Measurements from ENCODE around the gene PIK3CD. TPM values are rescaled to one million over a fixed set of nuclear protein-coding genes. Genes with fewer than 3 reads are reported as not detected.

The PIK3CD gene
- total and polyA plus RNA-seq, 2 of the 8 experiments (the other 6 are each of a cell fraction or from before 2014, with no cell fraction given) = 20.6 to 24.1 TPM

DNA sequence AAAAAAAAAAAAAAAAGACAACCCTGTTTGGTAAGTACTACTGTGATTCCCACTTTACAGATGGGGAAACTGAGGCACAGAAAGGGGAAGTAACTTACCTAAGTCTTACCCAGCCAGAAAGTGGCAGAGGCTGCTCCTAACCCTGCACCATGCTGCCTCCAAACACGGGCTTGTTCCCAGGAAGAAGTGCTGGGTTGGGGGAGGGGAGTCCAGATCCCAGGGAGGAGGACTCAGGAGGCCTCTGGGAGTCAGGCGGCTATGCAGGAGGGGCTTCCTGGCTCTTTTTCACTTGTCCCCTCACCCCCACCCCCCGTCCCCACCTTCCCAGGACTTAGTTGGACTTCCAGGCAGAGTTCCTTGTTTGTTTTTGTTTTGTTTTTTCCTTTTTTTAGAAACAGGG is 23.9 kb downstream of the PIK3CD start:
- no peak overlapping the region for H3K23ac ChIP-seq (ENCODE audit: insufficient read length)
- H3K27ac ChIP-seq (ENCODE audit: low read depth, low read length) = no peak overlapping the region
- no peak overlapping the region for H4K91ac ChIP-seq (replicated peaks; ENCODE audit: insufficient read length, low read length)
- no peak overlapping the region for H3K4ac ChIP-seq (replicated peaks; ENCODE audit: insufficient read length, low read depth, low read length)
- DNase-seq (ENCODE audit: low read depth in 1 of 2, low spot score in 2 of 2) (no peak), FAIRE-seq (no peak)
- no peaks in the 10 kb centered on the region for H3K9me3 ChIP-seq (ENCODE audit: insufficient read depth in 2 of 2, low read depth in 1 of 2, low read length in 1 of 2)
- H3K36me3 ChIP-seq (ENCODE audit: control insufficient read depth in 2 of 4, insufficient read depth in 4 of 4, low read length in 3 of 4) = no peaks in the 10 kb centered on the region
- no peak overlapping the region for H2BK15ac ChIP-seq (ENCODE audit: low read length)
- H3K4me2 ChIP-seq (ENCODE audit: insufficient read depth in 1 of 2, low read depth in 2 of 2, low read length in 2 of 2) = no peak overlapping the region
- H4K20me1 ChIP-seq (replicated peaks in 1 of 2; ENCODE audit: control insufficient read depth in 1 of 2, insufficient read depth in 2 of 2, low read length in 2 of 2) = no peaks in the 10 kb centered on the region
- H3K79me1 ChIP-seq (ENCODE audit: low read depth, low read length) = no peaks in the 10 kb centered on the region
- H3K4me1 ChIP-seq (replicated peaks in 1 of 4; ENCODE audit: control insufficient read depth in 3 of 4, insufficient read depth in 4 of 4, low read length in 3 of 4) = 0 out of 7 replicates have a peak, but pooled peaks cover 0 to 2% (median 0%) of the 10 kb centered on the region in 4 experiments
- no peak overlapping the region for H3K4me3 ChIP-seq (ENCODE audit: extremely low read depth in 1 of 4, insufficient read depth in 2 of 4, low read depth in 3 of 4, low read length in 4 of 4)
- H3K14ac ChIP-seq (ENCODE audit: insufficient read length) = no peak overlapping the region
- no peak overlapping the region for H3K9ac ChIP-seq (replicated peaks in 1 of 4; ENCODE audit: extremely low read depth in 1 of 4, low read depth in 3 of 4, low read length in 3 of 4)
- H2AK5ac ChIP-seq (ENCODE audit: low read depth, low read length) = no peak overlapping the region
- no peak overlapping the region for H2BK20ac ChIP-seq (ENCODE audit: low read length)
- POLR2A ChIA-PET (ENCODE audit: partially characterized antibody) = no interaction called here
- no peak overlapping the region for H2BK5ac ChIP-seq (ENCODE audit: low read depth, low read length)
- no peak overlapping the region for H4K5ac ChIP-seq (ENCODE audit: insufficient read length, low read depth, low read length)
- no peak overlapping the region for H2BK120ac ChIP-seq (replicated peaks; ENCODE audit: low read depth, low read length)
- 74% methylated on average over 2 of the region's 3 CpGs; no CpG with 5 or more reads in 1 of the 2 experiments for WGBS, 2 experiments (ENCODE audit: extremely low coverage in 1 of 2, insufficient coverage in 1 of 2, insufficient read length in 1 of 2, insufficient replicate concordance in 2 of 2, low coverage in 1 of 2, low lambda C conversion rate in 2 of 2, missing lambda C conversion rate in 1 of 2)
- H3K56ac ChIP-seq (replicated peaks; ENCODE audit: insufficient read length, low read depth, low read length) = no peak overlapping the region
- H4K8ac ChIP-seq (ENCODE audit: extremely low read depth, insufficient read depth, low read length) = no peak overlapping the region
- H3K23me2 ChIP-seq (ENCODE audit: low read depth, low read length) = no peaks in the 10 kb centered on the region
- H3K79me2 ChIP-seq (ENCODE audit: control insufficient read depth in 1 of 2, insufficient read depth in 2 of 2, low read length in 2 of 2) = no peaks in the 10 kb centered on the region
- TF ChIP-seq, protein P1, sequence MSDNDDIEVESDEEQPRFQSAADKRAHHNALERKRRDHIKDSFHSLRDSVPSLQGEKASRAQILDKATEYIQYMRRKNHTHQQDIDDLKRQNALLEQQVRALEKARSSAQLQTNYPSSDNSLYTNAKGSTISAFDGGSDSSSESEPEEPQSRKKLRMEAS (IDR thresholded peaks at IDR 0.05) = no peak
- TF ChIP-seq POLR2A (IDR thresholded peaks at IDR 0.05; ENCODE audit: control extremely low read depth in 1 of 2, low read depth in 2 of 2, low read length in 2 of 2) (no peak), EP300 (IDR thresholded peaks at IDR 0.05; ENCODE audit: borderline replicate concordance in 1 of 2, low read depth in 2 of 2, low read length in 2 of 2) (no peak), SIRT6 (IDR thresholded peaks at IDR 0.05; ENCODE audit: low read length) (no peak), MAFK (IDR thresholded peaks at IDR 0.05; ENCODE audit: low read depth, low read length) (no peak), CBX8 (IDR thresholded peaks at IDR 0.05; ENCODE audit: borderline replicate concordance, low read depth, low read length) (no peak), SUZ12 (IDR thresholded peaks at IDR 0.05; ENCODE audit: low read length) (no peak), CTBP2 (IDR thresholded peaks at IDR 0.05; ENCODE audit: borderline replicate concordance, insufficient read depth, insufficient read length, low read length) (no peak), EZH2 (IDR thresholded peaks at IDR 0.05; ENCODE audit: low read depth, low read length, severe bottlenecking) (no peak)
- CTCF ChIA-PET (ENCODE audit: partially characterized antibody) = interaction anchor here (0.6 to 0.8 kb wide), 3 partner anchors 12 to 45 kb away, joined by 3 to 4 read pairs (median 3); no protein-coding TSS in a partner anchor
- no peak overlapping the region for H3K18ac ChIP-seq (ENCODE audit: extremely low read depth, low read length)
- no peak overlapping the region for H2AFZ ChIP-seq (ENCODE audit: low read length)
- H3K27me3 ChIP-seq (replicated peaks in 1 of 4; ENCODE audit: control insufficient read depth in 3 of 4, extremely low read depth in 1 of 4, insufficient read depth in 3 of 4, low read length in 3 of 4) = no peaks in the 10 kb centered on the region
- H2BK12ac ChIP-seq (ENCODE audit: low read depth, low read length) = no peak overlapping the region

Data from H1 (cell line).